OCI-LY7 (cell line): ENCODE results near the gene SUMO4.

ENCODE experiments used
- CTCF ChIP-seq: fragments of 200-600 bp; sonication (generic); conservative IDR thresholded peaks from 2 replicates; pipeline ENCODE4 v1.5.1; 2014; ENCODE audit warnings: mild to moderate bottlenecking, antibody characterized with exemption, low read length, moderate library complexity, mixed read lengths
- EZH2phosphoT487 ChIP-seq: fragments of 200-600 bp; sonication (generic); IDR thresholded peaks from 2 replicates; pipeline ENCODE4 v1.6.1; 2018; ENCODE audit warnings: low read depth, borderline replicate concordance, mild to moderate bottlenecking, mixed run types, antibody characterized with exemption, low read length, moderate library complexity, mixed read lengths

GRCh38 chr6:149356081-149356750, 43.8 kb upstream of the SUMO4 start:
- TF ChIP-seq CTCF = no peak
- no peak for TF ChIP-seq EZH2phosphoT487
